Stimulated activated CD4-positive, alpha-beta T cell treated with anti-CD3 and anti-CD28 coated beads, Interleukin-1b, Interleukin-23, amount 100 ng/mL, for 48 hours (primary cell): ENCODE measurements around the gene CUL4B.
A peak's percentile ranks its signal among the peaks of the same experiment; 100 is the strongest.
"Not testable (repeated sequence)": the region's sequence is repeated elsewhere in the genome, so short reads cannot be mapped to it uniquely, and the experiment has no call there.

ENCODE experiments used
- DNase-seq: peaks from one replicate; pipeline ENCODE4 v3.0.0-alpha.2; 2020

Gene CUL4B

DNA sequence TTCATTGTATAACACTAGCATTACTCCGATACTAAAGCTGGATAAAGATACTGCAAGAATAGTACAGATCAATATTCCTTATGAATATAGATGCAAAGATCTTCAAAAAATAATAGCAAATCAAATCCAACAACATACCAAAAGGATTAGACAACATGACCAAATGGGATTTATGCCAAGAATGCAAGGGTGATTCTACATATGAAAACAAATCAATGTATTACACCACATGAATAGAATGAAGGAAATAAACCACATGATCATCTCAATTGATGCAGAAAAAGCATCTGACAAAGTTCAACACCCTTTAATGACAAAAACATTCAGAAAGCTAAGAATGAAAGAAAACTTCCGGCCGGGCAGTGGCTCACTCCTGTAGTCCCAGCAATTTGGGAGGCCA, 42.8 kb downstream of the CUL4B start:
- DNase-seq: no peak

DNA sequence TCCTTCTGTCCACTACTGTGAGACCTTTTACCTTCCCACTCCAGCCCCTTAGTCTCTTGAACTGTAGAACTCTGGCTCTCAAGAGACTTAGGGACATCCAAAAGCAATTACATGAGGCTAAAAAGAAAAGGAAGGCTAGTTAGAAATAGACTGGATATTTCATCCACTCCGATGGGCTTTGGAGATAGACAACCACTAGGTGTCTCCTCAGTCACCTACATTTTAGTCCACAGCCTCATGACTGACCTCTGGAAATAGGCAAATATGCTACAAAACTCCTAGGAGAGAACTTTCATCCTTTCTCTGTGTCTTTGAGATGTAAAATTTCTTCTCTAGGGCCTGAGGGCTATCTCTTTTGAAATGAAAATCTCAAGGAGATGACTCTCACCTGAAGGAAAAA, 46.5 kb downstream of the CUL4B start:
- no peak for DNase-seq

DNA sequence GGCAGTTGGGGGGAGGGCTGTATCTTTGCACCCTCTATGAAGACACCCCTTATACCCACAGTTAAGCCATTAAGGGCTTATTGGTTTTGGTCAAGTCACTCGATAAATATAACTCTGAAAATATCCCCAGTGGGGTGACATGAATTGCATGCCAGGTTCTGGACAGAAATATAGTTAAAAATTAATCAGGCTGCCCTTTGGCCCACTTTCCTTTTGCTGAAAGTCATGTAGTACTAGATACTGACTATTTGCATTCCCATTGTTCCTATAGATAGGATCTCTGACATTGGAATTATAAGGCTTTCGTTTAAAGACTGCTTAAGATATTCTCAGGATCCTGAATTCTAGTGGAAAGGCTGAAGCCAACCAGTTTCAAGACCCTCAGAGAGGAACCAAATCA, 48.1 kb downstream of the CUL4B start:
- DNase-seq: no peak

DNA sequence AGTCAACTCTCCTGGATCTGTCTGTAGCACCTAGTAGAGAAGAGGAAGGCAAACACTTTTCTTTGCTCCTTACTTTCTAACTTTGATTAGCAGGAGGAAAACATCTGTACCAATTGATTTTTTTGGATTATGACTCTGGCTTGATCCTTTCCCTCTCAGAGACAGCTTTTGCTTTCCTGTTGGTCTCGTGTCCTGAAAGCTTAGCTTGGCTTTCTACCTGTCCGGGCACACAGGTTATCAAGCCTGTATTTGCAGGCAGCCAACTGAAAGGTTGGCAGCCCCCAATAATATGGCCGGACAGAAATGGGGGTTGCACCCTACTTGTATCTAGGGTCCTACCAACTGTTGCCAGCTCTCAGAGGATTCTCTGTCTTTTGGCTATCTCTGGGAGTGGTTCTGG, 48.5 kb downstream of the CUL4B start:
- no peak for DNase-seq

DNA sequence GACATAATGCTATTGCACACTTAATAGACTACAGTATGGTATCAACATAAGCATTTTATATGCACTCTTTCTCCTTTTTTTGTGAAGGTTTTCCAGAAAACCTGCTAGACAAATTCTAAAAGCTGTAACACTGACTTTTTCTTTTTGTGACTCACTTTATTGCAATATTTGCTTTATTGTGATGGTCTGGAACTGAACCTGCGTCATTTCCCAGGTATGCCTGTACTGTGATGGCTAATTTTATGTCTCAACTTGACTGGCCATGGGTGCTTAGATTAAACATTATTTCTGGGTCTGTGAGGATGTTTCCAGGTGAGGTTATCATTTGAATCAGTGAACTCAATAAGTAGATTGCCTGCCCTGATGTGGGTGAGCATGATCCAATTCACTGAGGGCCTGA, 56.2 kb downstream of the CUL4B start:
- no peak for DNase-seq

DNA sequence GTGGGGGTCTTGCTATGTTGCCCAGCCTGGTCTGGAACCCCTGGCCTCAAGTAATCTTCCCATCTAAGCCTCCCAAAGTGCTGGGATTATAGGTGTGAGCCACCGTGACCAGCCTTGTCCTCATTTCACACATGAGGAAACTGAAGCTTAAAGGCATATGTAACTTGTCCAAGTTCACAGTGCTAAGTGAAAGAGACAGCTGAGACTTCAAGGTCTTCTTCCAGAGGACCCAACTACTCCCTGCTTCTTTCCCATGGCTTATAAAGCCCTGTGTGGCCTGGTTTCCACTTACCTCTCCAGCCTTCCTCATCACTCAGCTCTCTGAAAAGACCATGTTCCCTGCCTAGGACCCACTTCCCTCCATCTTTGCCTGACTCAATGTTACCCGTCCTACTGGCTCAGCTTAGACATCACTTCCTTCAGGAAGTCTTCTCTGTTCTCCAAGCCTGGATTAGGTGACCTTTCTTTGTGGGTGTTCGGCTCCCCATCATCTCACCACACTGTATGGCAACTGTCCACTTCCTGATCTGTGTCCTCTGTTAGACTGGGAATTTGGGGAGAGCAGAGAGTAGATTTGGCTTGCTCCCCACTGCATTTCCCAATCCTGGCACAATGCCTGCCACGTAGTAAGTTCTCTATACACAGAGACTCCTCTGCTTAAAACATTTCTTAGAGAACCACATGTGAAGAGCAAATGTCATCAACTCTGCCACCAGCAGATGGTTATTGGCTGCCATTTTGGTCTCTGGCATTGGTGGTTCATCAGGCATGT, 61.3 kb downstream of the CUL4B start:
- no peak for DNase-seq

DNA sequence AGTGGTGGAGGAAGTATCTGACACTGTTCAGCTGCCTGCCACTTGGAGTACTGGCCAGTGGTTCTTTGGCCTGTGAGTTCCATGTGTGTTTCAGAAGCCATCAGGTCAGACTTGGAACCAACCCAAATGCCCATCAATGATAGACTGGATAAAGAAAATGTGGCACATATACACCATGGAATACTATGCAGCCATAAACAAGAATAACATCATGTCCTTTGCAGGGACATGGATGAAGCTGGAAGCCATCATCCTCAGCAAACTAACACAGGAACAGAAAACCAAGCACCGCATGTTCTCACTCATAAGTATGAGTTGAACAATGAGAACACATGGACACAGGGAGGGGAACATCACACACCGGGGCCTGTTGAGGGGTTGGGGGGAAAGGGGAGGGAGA, 70.6 kb downstream of the CUL4B start:
- DNase-seq: not testable (repeated sequence)

DNA sequence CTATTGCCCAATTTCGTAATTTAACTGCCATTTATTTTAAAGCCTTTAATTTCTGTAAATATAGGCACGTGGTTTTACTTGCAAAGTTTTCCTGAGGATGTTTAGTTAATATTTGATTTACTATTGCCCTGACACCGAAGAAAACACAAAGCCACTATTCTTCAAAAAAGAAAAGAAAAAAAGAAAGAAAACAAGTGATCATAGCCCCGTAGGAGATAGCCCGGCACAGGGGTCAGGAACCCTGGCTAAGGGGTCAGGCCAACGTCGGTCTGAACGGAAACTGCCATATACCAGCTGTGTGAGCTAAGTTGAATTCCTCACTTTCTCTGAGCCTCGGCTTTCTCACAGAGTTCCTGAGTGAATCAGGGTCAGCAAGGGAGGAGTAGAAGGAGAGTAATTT, 74.0 kb downstream of the CUL4B start:
- DNase-seq: no peak

DNA sequence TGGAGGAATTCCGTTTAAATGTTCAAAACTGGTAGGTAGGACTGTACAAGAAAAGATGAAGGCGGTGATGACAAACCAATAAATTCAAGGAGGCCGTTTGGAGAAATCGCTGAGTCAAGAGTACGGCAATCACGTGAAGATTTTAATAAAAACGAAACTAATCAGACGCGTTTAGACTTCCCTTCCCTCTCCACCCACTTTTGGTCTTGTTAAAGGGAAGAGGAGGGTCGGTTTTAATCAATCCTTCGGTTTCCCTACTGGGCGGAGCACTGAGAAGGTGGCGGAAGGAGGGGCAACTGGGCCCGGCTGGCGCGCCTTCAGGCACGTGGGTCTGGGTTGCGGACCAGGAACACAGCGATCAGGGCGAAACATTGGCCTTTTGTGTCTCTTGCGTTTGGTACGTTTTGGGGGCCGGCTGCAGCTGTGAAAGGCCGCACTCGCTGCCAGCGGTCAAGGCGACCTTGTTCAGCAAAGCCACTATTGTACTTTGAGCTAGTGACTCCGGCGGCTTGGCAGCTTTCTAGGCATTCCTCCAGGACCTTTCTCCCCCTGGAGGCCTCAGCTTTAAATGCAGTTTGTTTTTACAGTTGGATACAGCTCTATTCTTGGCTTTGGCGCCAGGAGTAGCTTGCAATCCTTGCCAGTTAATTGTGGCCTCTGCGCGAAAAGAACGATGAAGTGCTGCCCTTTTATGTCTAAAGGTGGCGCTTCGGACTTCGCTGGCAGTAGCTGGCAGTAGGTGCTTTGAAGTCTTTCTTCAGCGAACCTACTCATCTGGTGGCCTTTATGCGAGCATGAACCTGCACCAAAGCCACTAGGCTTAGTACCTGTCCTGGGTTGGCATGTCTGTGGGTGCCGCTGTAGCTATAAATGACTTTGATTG, 74.9 kb downstream of the CUL4B start:
- DNase-seq: peak; percentile 52

DNA sequence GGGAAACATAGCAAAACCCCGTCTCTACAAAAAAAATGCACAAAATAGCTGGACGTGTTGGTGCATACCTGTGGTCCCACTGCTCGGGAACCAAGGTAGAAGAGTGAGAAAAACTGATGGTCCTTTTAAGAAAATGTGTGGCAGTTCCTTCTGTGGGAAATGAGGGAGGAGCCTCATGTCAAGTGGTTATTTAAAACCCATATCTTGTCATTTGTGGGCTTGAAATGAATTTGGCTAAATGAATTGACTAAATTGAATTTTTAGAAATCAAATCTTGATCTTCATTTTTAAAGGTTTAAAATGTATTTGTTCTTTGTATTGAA, 75.5 kb downstream of the CUL4B start:
- DNase-seq: no peak

DNA sequence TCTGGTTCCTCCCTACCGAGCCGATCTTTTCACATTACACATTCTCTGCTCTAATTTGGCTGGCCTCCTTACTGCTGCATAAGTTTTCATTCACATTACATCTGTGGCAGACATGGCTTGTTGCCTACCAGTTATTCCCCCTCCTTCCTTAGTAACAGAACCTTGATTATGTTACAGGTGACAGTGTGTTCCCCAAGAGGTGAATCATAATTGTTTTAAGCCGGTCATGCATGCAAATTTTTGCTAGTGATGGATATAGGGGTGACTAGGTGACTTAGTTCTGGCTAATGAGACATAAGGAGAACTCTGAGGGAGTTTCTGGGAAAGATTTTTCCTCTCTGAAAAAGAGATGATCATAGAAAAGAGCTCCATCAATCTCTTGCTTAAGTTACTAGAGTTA, 83.3 kb downstream of the CUL4B start:
- DNase-seq: no peak

DNA sequence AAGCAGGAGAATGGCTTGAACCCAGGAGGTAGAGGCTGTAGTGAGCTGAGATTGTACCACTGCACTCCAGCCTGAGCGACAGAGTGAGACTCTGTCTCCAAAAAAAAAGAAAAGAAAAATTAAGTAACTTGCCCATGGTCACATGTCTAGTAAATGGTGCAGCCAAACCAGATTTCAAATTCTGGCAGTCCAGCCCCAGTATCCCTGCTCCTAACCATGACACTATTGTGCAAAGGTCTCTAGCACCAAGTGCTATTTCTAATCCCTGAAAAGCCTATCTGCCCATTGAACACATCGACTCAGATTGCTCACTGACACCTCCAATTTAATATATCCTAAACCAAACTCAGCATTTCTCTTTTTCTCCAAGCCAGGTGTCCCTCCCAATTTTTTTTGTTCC, 84.0 kb downstream of the CUL4B start:
- no peak for DNase-seq

DNA sequence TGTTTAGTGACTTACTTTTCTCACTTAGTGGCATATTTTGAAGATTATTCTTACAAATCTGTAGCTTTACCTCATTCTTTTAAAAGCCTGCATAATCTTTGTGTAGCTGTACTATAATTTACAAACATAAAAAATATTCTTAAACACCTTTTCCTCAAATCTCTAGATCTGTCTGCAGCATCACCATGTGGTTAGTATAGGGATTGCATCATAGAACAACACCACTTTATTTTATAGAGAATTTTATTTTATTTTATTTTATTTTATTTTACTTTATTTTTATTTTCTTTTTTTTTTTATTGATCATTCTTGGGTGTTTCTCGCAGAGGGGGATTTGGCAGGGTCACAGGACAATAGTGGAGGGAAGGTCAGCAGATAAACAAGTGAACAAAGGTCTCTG, 85.3 kb downstream of the CUL4B start:
- DNase-seq: not testable (repeated sequence)
